PC-3 (cell line): ENCODE measurements around the gene SMARCA4.

Experiments used
- EZH2 ChIP-seq: fragments of 300-600 bp; sonication (generic); IDR thresholded peaks from one replicate; pipeline ENCODE4 v1.6.1; 2017; ENCODE audit warnings: antibody characterized with exemption, mild to moderate bottlenecking, low read length; ENCODE audit not compliant: unreplicated experiment
- EZH2phosphoT487 ChIP-seq: fragments of 300-600 bp; sonication (generic); IDR thresholded peaks from 2 replicates; pipeline ENCODE4 v1.6.1; 2018; ENCODE audit warnings: mild to moderate bottlenecking, antibody characterized with exemption, low read length, borderline replicate concordance
- TF ChIP-seq, protein P1 (sequence below): fragments of 300-600 bp; sonication (generic); conservative IDR thresholded peaks from 2 replicates; pipeline ENCODE4 v1.5.1; 2017; ENCODE audit warnings: antibody characterized with exemption, low read depth, mild to moderate bottlenecking, low read length

DNA sequence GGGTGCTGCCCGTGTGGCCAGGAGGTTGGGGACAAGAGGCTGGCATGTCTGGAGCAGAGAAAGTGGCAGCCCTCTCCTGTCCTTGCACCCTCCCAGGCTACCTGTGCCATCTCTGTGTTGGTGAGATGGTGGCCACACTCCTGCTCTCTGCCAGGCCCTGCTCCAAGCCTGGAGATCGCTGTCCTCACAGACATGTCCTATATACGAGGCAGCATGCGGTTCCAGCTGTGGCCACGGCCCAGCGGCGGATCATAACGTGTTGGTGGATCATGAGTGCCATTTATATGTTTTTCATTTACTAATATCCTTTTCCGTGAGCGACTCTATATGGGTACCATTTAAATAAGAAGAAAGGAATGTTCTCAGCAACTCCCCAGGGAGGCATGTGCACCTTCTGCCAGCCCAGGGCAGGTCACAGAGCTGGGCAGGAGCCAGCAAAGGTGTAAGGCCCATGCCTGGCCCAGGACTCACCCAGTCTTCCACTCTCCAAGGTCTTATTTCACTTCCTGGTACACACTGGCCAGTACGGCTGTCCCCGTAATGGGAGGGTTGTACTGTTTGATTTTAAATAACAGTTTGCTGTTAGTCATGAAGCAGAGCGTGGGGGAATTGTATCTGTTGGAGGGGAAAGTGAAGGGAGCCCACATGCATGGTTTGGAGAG, 81.3 kb downstream of the SMARCA4 start:
- TF ChIP-seq, protein P1, sequence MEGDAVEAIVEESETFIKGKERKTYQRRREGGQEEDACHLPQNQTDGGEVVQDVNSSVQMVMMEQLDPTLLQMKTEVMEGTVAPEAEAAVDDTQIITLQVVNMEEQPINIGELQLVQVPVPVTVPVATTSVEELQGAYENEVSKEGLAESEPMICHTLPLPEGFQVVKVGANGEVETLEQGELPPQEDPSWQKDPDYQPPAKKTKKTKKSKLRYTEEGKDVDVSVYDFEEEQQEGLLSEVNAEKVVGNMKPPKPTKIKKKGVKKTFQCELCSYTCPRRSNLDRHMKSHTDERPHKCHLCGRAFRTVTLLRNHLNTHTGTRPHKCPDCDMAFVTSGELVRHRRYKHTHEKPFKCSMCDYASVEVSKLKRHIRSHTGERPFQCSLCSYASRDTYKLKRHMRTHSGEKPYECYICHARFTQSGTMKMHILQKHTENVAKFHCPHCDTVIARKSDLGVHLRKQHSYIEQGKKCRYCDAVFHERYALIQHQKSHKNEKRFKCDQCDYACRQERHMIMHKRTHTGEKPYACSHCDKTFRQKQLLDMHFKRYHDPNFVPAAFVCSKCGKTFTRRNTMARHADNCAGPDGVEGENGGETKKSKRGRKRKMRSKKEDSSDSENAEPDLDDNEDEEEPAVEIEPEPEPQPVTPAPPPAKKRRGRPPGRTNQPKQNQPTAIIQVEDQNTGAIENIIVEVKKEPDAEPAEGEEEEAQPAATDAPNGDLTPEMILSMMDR, result no peak
- TF ChIP-seq EZH2phosphoT487, result no peak
- TF ChIP-seq EZH2, result no peak
